Endothelial cell of umbilical vein (primary cell): ENCODE data around the gene PRB3. TPM values are rescaled to one million over a fixed set of nuclear protein-coding genes. Genes with fewer than 3 reads are reported as not detected.

Experiments used
- BruUV-seq: library from RNA; stranded (reverse); fragments of 400-500 nt; replicated peaks from 2 replicates; lab custom pipeline; 2021; lab: Mats Ljungman, UMichigan
- CTCF ChIA-PET: fragments of 300-600, 350-600 bp; sonication (Branson Sonifier 250); formaldehyde crosslinking; loops from one replicate; lab custom pipeline; 2021; ENCODE audit warnings: antibody characterized with exemption, inconsistent platforms; lab: Charles Lee
- POLR2A ChIA-PET: fragments of 300-600, 350-600 bp; sonication (Branson Sonifier 250); formaldehyde crosslinking; loops from one replicate; lab custom pipeline; 2021; ENCODE audit warnings: antibody characterized with exemption, inconsistent platforms; lab: Charles Lee
- DNase-seq: peaks from one replicate; pipeline ENCODE4 v3.0.0-alpha.2; 2011; ENCODE audit warnings: low read depth, low spot score
- FAIRE-seq: peaks from 2 replicates; lab custom pipeline; 2011; peaks lifted over from hg19 to GRCh38; lab: Jason Lieb, UNC
- H2AFZ ChIP-seq: 2 replicates; pipeline ENCODE4 v1.6.0; 2012; ENCODE audit warnings: low read depth, low read length, control low read depth, inconsistent platforms
- H3K27ac ChIP-seq: 2 replicates; pipeline ENCODE4 v1.5.1; 2011; ENCODE audit warnings: low read depth, mild to moderate bottlenecking, control low read depth, low read length, moderate library complexity; ENCODE audit not compliant: insufficient read depth
- H3K27me3 ChIP-seq, 2 experiments: 2 replicates each; pipeline versions ENCODE4 v1.6.0 to v1.6.1; 2011; ENCODE audit warnings: low read length in 2 of 2, mixed read lengths in 1 of 2; ENCODE audit not compliant: control insufficient read depth in 2 of 2, insufficient read depth in 2 of 2
- H3K36me3 ChIP-seq, 2 experiments: 2 replicates in 1 of 2; 3 replicates in 1 of 2; pipeline ENCODE4 v1.5.1; 2011; ENCODE audit warnings: low read length in 2 of 2, mild to moderate bottlenecking in 1 of 2, moderate library complexity in 1 of 2; ENCODE audit not compliant: control insufficient read depth in 2 of 2, insufficient read depth in 2 of 2; ENCODE audit errors: extremely low read depth in 1 of 2
- H3K4me1 ChIP-seq: 3 replicates; pipeline ENCODE4 v1.5.1; 2011; ENCODE audit warnings: mild to moderate bottlenecking, low read length; ENCODE audit not compliant: control insufficient read depth, insufficient read depth; ENCODE audit errors: extremely low read depth
- H3K4me2 ChIP-seq: 2 replicates; pipeline ENCODE4 v1.6.1; 2011; ENCODE audit warnings: low read length, control low read depth, mixed read lengths; ENCODE audit not compliant: insufficient read depth
- H3K4me3 ChIP-seq, 3 experiments: fragments of 200-600 bp in 1 of 3; sonication (generic), shearing (Covaris generic) in 1 of 3; replicated peaks in 1 of 3; 2 replicates each; pipeline ENCODE4 v1.5.1; 2011 to 2016; ENCODE audit warnings: control low read depth in 3 of 3, low read length in 3 of 3, mild to moderate bottlenecking in 2 of 3, inconsistent platforms in 1 of 3, low read depth in 1 of 3, moderate library complexity in 1 of 3; ENCODE audit not compliant: insufficient read depth in 1 of 3
- H3K79me2 ChIP-seq: 2 replicates; pipeline ENCODE4 v1.6.0; 2012; ENCODE audit warnings: low read length, inconsistent platforms; ENCODE audit not compliant: control insufficient read depth, insufficient read depth
- H3K9ac ChIP-seq: replicated peaks from 2 replicates; pipeline ENCODE3; 2011; ENCODE audit warnings: low read length, control low read depth; ENCODE audit not compliant: insufficient read depth; ENCODE audit errors: extremely low read depth
- H3K9me1 ChIP-seq: replicated peaks from 3 replicates; pipeline ENCODE4 v1.6.0; 2011; ENCODE audit warnings: mild to moderate bottlenecking, low read length; ENCODE audit not compliant: control insufficient read depth, insufficient read depth; ENCODE audit errors: extremely low read depth
- H3K9me3 ChIP-seq: replicated peaks from 2 replicates; pipeline ENCODE4 v1.5.1; 2012; ENCODE audit warnings: low read length, inconsistent platforms; ENCODE audit not compliant: control insufficient read depth, insufficient read depth
- H4K20me1 ChIP-seq: replicated peaks from 2 replicates; pipeline ENCODE3; 2011; ENCODE audit warnings: mild to moderate bottlenecking, low read length; ENCODE audit not compliant: control insufficient read depth, insufficient read depth; ENCODE audit errors: extremely low read depth
- CTCF ChIP-seq, 2 donors: IDR thresholded peaks; 1 replicate in 1 of 2; 2 replicates in 1 of 2; pipeline ENCODE4 v1.5.1; 2011; ENCODE audit warnings: low read length in 2 of 2, mild to moderate bottlenecking in 2 of 2, moderate library complexity in 2 of 2, control low read depth in 1 of 2, inconsistent platforms in 1 of 2, low read depth in 1 of 2; ENCODE audit not compliant: insufficient read depth in 1 of 2; ENCODE audit errors: extremely low read depth in 1 of 2
- EZH2 ChIP-seq: IDR thresholded peaks from 2 replicates; pipeline ENCODE4 v1.6.1; 2012; ENCODE audit warnings: borderline replicate concordance, low read depth, mild to moderate bottlenecking, moderate library complexity, low read length, inconsistent platforms; ENCODE audit not compliant: severe bottlenecking
- FOS ChIP-seq: IDR thresholded peaks from 2 replicates; pipeline ENCODE4 v1.6.1; 2011; ENCODE audit warnings: mild to moderate bottlenecking, low read length, moderate library complexity, borderline replicate concordance; ENCODE audit not compliant: insufficient read depth
- GATA2 ChIP-seq: IDR thresholded peaks from 2 replicates; pipeline ENCODE4 v1.7.0; 2011; ENCODE audit warnings: low read depth, mild to moderate bottlenecking, moderate library complexity, mixed read lengths, low read length; ENCODE audit not compliant: insufficient read length, insufficient read depth
- JUN ChIP-seq: IDR thresholded peaks from 2 replicates; pipeline ENCODE4 v1.6.1; 2011; ENCODE audit warnings: borderline replicate concordance, low read depth; ENCODE audit not compliant: insufficient read length, insufficient read depth
- MYC ChIP-seq: IDR thresholded peaks from one replicate; pipeline ENCODE4 v1.6.1; 2011; ENCODE audit warnings: mild to moderate bottlenecking, low read depth, low read length
- POLR2A ChIP-seq: IDR thresholded peaks from 2 replicates; pipeline ENCODE4 v1.6.1; 2012; ENCODE audit warnings: low read depth, mild to moderate bottlenecking, control low read depth, low read length
- POLR2AphosphoS5 ChIP-seq: IDR thresholded peaks from 2 replicates; pipeline ENCODE4 v1.6.1; 2012; ENCODE audit warnings: low read depth, mild to moderate bottlenecking, control low read depth, low read length, moderate library complexity; ENCODE audit not compliant: insufficient read depth
- dilution Hi-C: fragments of 300-500 bp; cut with MboI; formaldehyde crosslinking; loops from one replicate; pipeline ENCODE4 v1.15.0; 2019; ENCODE audit warnings: low sequenced_read_pairs; ENCODE audit not compliant: extremely low pct_ligation_motif_present
- intact Hi-C: fragments of 100-400 bp; cut with micrococcal nuclease; formaldehyde crosslinking; loops from one replicate; pipeline ENCODE4 v1.10.0; 2022
- polyA plus RNA-seq, 4 experiments: library from polyadenylated mRNA; depleted of rRNA in 3 of 4; stranded (reverse) in 3 of 4; unstranded in 1 of 4; fragments of >200 nt; gene quantifications; 2 replicates each; pipeline versions ENCODE4 v1.2.1 to v1.2.3, GENCODE V29; 2011 to 2012; ENCODE audit warnings: missing spikeins in 1 of 4
- total RNA-seq: library from RNA; stranded (reverse); gene quantifications from 2 replicates; pipeline ENCODE4 v1.2.3, GENCODE V29; 2021
- TF ChIP-seq, protein P1 (sequence below): IDR thresholded peaks from 2 replicates; pipeline ENCODE4 v1.6.1; 2011; ENCODE audit not compliant: insufficient read depth, insufficient read length

Gene PRB3
- total and polyA plus RNA-seq, 2 donors (not counting 3 experiments of a cell fraction or from before 2014, with no cell fraction given) = not detected

- H3K27me3 ChIP-seq = peaks cover 4 to 16% of the 10 kb centered on the region in 2 experiments
- POLR2A ChIA-PET = no interaction called here
- no peak overlapping the region for H3K27ac ChIP-seq
- TF ChIP-seq POLR2AphosphoS5 (no peak), GATA2 (no peak), MYC (no peak), CTCF (IDR thresholded peaks at IDR 0.05; ENCODE audit: extremely low read depth in 1 of 2, insufficient read depth in 1 of 2, low read depth in 1 of 2, low read length in 2 of 2) (no peak), EZH2 (no peak), POLR2A (no peak), JUN (no peak), FOS (no peak)
- TF ChIP-seq, protein P1, sequence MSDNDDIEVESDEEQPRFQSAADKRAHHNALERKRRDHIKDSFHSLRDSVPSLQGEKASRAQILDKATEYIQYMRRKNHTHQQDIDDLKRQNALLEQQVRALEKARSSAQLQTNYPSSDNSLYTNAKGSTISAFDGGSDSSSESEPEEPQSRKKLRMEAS = no peak
- no peak overlapping the region for H2AFZ ChIP-seq
- dilution Hi-C loops (no loop called here), intact Hi-C loops (no loop called here)
- CTCF ChIA-PET = interaction anchor here (1.1 kb wide), 1 partner anchor 108 kb away, joined by 3 read pairs; no protein-coding TSS in a partner anchor
- H3K36me3 ChIP-seq = no peaks in the 10 kb centered on the region
- H3K79me2 ChIP-seq = no peaks in the 10 kb centered on the region
- no peaks in the 10 kb centered on the region for H4K20me1 ChIP-seq
- no peak overlapping the region for H3K4me3 ChIP-seq
- no peaks in the 10 kb centered on the region for H3K4me1 ChIP-seq
- H3K9me1 ChIP-seq = no peaks in the 10 kb centered on the region
- no peak overlapping the region for H3K4me2 ChIP-seq
- FAIRE-seq = no peak
- no TSS peak for BruUV-seq
- no peak overlapping the region for H3K9ac ChIP-seq
- H3K9me3 ChIP-seq = no peaks in the 10 kb centered on the region
- DNase-seq = no peak
These were observed 37.6 kb upstream of the PRB3 start for GRCh38 chr12:11307143-11307542.
